ENCODE results near the gene MINDY4. TPM values are rescaled to one million over a fixed set of nuclear protein-coding genes. Genes with fewer than 3 reads are reported as not detected.

The MINDY4 gene
- total RNA-seq, 1 donor from 2014 or later = 20.1 TPM

DNA sequence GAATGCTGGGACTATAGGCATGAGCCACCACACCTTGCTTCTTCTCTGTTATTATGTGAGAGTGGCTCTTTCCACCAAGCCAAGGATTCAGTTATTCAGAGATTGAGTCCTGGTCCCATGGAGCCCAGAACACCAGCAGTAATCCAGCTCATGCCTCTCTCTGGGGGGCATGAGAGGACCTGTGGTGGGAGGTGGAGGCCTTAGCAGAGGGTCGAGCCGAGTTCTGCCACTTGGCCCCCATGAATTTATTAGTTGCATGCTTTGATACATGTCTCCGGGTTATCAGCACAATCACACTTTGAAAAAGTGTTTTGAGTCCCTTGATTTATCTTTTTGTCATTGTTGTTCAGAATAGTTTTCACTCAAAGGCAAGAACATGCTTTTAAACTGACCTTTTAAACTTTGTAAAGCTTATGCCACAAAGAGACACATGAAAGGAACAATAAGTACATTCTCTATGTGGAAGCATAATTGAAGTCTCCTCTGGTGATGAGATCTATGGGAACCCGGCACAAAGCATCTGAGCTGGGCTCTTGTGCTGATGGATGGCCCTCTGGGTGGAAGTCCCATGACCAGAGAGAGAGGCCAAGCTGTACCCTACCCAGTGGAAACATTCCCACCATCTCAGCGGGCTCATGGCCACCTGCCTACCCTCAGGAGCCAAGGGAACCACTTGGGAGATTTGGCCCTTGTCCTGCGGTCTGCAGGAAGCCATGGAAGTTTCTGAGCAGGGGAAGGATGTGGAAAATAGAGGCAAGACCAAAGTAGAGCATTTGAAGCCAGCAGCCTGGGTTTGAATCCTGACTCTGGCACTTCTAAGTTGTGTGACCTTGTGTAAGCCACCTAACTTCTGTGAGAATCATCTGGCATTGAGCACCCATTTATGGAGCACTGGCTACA is 53.9 kb downstream of the MINDY4 start:
- no peaks in the 10 kb centered on the region for H3K9me3 ChIP-seq
- no peaks in the 10 kb centered on the region for H3K4me1 ChIP-seq
- DNase-seq (no peak), ATAC-seq (no peak)
- no peak overlapping the region for H3K27ac ChIP-seq
- TF ChIP-seq, protein P1, sequence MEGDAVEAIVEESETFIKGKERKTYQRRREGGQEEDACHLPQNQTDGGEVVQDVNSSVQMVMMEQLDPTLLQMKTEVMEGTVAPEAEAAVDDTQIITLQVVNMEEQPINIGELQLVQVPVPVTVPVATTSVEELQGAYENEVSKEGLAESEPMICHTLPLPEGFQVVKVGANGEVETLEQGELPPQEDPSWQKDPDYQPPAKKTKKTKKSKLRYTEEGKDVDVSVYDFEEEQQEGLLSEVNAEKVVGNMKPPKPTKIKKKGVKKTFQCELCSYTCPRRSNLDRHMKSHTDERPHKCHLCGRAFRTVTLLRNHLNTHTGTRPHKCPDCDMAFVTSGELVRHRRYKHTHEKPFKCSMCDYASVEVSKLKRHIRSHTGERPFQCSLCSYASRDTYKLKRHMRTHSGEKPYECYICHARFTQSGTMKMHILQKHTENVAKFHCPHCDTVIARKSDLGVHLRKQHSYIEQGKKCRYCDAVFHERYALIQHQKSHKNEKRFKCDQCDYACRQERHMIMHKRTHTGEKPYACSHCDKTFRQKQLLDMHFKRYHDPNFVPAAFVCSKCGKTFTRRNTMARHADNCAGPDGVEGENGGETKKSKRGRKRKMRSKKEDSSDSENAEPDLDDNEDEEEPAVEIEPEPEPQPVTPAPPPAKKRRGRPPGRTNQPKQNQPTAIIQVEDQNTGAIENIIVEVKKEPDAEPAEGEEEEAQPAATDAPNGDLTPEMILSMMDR (IDR thresholded peaks at IDR 0.05) = no peak
- H3K36me3 ChIP-seq = no peaks in the 10 kb centered on the region
- H3K4me3 ChIP-seq = no peak overlapping the region
- H3K27me3 ChIP-seq = no peaks in the 10 kb centered on the region
- intact Hi-C loops (cut with DNase I) = no loop called here

DNA sequence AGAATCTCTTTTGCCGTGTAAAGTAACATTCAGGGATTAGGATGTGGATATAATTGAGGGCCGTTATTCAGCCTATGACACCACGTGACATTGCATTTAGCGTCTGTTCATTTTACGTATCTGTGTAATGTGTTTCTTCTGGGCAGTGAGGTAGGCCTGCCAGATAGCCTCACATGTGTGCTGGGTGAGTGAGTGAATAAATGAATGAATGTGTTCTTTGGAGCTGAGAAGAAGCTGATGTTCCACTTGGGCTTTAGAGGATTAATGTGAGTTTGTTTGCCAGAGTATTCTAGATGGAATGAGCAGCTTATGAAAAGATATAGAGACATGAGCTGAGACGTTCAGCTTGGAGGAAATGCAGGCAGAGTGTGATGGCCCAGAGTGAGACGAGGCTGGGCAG is 55.0 kb downstream of the MINDY4 start:
- no peaks in the 10 kb centered on the region for H3K4me1 ChIP-seq
- no peak for ATAC-seq
- TF ChIP-seq, protein P1 (IDR thresholded peaks at IDR 0.05) = no peak
- no peak for DNase-seq
- no peak overlapping the region for H3K4me3 ChIP-seq
- H3K27me3 ChIP-seq = no peaks in the 10 kb centered on the region
- H3K36me3 ChIP-seq = no peaks in the 10 kb centered on the region
- no peak overlapping the region for H3K27ac ChIP-seq
- no peaks in the 10 kb centered on the region for H3K9me3 ChIP-seq
- intact Hi-C loops (cut with DNase I) = no loop called here

DNA sequence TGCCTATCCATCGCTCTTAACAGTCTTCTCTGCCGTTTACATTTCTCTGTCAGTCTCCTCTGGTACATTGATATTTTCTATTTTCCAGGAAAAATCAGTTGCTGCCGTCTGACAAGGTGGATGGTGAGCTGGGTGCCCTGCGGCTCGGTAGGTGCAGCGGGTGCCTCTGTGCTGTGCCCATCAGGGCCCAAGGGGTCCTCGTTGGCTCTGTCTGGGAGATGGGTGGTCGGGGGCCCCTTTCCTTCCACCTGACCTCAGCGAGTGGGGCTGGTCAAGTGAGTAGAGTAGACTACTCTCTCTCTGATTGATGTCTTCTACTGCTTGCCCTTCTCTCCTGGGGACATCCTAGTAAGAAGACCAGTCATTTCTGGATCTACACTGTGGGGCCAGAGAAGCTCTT is 57.4 kb downstream of the MINDY4 start:
- Histone ChIP-seq H3K36me3 (no peaks in the 10 kb centered on the region), H3K9me3 (no peaks in the 10 kb centered on the region), H3K27ac (no peak overlapping the region), H3K4me3 (no peak overlapping the region), H3K27me3 (no peaks in the 10 kb centered on the region), H3K4me1 (no peaks in the 10 kb centered on the region)
- TF ChIP-seq, protein P1 (IDR thresholded peaks at IDR 0.05) = no peak
- ATAC-seq (no peak), DNase-seq (no peak)
- intact Hi-C loops (cut with DNase I) = no loop called here

DNA sequence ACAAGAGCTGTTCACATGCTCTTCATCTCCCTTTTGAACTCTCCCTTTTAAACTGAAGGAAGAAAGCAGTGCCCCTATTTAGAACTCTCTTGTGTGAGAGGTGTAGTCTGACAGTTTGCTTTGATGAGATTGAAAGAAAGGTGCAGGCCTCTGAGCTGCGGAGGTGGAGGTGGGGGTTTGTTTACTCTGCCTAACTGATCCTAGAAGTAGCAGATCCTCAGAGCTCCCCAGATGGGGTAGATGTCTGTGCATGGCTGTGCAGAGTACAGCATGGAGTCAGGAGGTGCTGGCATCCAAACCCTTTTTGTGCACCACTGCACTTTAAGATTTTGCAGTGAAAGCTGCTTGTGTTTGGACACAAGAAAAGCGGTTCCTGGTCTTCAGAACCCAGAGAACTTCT is 58.3 kb downstream of the MINDY4 start:
- intact Hi-C loops (cut with DNase I) = no loop called here
- H3K4me1 ChIP-seq = no peaks in the 10 kb centered on the region
- TF ChIP-seq, protein P1 (IDR thresholded peaks at IDR 0.05) = no peak
- no peaks in the 10 kb centered on the region for H3K36me3 ChIP-seq
- no peak overlapping the region for H3K27ac ChIP-seq
- no peak overlapping the region for H3K4me3 ChIP-seq
- no peaks in the 10 kb centered on the region for H3K9me3 ChIP-seq
- ATAC-seq = no peak
- H3K27me3 ChIP-seq = no peaks in the 10 kb centered on the region
- no peak for DNase-seq

DNA sequence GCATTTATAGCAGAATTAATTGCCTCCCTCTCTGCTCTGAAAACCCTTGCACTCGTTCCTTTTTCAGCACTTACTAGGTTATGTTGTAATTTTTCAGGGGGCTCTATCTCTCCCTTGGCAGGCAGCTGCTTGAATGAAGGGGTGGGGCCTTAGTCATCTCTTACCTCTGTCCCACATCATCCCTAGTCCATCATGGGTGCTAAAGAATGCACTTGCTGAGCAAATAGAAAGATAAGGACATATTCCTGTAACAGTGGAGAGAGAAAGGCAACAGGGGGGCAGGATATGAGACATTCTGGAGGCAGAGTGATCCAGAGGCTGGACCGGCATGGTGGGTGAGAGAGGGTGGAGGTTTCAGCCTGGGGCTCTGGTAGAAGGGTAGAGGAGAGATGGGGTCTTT is 60.0 kb downstream of the MINDY4 start:
- TF ChIP-seq, protein P1 (IDR thresholded peaks at IDR 0.05) = no peak
- ATAC-seq = no peak
- Histone ChIP-seq H3K36me3 (no peaks in the 10 kb centered on the region), H3K27ac (no peak overlapping the region), H3K4me1 (no peaks in the 10 kb centered on the region), H3K4me3 (no peak overlapping the region), H3K27me3 (no peaks in the 10 kb centered on the region), H3K9me3 (no peaks in the 10 kb centered on the region)
- DNase-seq = no peak
- intact Hi-C loops (cut with DNase I) = no loop called here

All from upper lobe of right lung (tissue), 1 donor.